Smooth muscle cell (in vitro differentiated cells): Measurements from ENCODE around the gene IL22RA2. TPM values are rescaled to one million over a fixed set of nuclear protein-coding genes. Genes with fewer than 3 reads are reported as not detected.
"Not testable (repeated sequence)": the region's sequence is repeated elsewhere in the genome, so short reads cannot be mapped to it uniquely, and the experiment has no call there.

ENCODE experiments used
- DNase-seq: peaks from one replicate; lab custom pipeline; 2025; ENCODE audit not compliant: unreplicated experiment; lab: John Stamatoyannopoulos, UW
- H2AFZ ChIP-seq: fragments of 200-600 bp; sonication (generic); 2 replicates; pipeline ENCODE4 v1.6.0; 2016; ENCODE audit warnings: antibody characterized with exemption, low read depth, mild to moderate bottlenecking
- H3F3A ChIP-seq: fragments of 200-600 bp; sonication (generic); 2 replicates; pipeline ENCODE4 v1.6.0; 2017; ENCODE audit warnings: antibody characterized with exemption, low read depth
- H3K27ac ChIP-seq: fragments of 200-600 bp; sonication (generic); 2 replicates; pipeline ENCODE4 v1.5.1; 2016; ENCODE audit warnings: low read depth, mild to moderate bottlenecking
- H3K27me3 ChIP-seq: fragments of 200-600 bp; sonication (generic); 2 replicates; pipeline ENCODE4 v1.6.1; 2016; ENCODE audit warnings: low read depth, mild to moderate bottlenecking
- H3K36me3 ChIP-seq: fragments of 200-600 bp; sonication (generic); 2 replicates; pipeline ENCODE4 v1.5.1; 2016; ENCODE audit warnings: low read depth
- H3K4me1 ChIP-seq: fragments of 200-600 bp; sonication (generic); 2 replicates; pipeline ENCODE4 v1.5.1; 2016; ENCODE audit warnings: low read depth
- H3K4me2 ChIP-seq: fragments of 200-600 bp; sonication (generic); 2 replicates; pipeline ENCODE4 v1.6.0; 2016; ENCODE audit warnings: mild to moderate bottlenecking
- H3K4me3 ChIP-seq: fragments of 200-600 bp; sonication (generic); 2 replicates; pipeline ENCODE4 v1.5.1; 2016; ENCODE audit warnings: mild to moderate bottlenecking
- H3K79me2 ChIP-seq: fragments of 200-600 bp; sonication (generic); 2 replicates; pipeline ENCODE4 v1.6.0; 2016; ENCODE audit warnings: low read depth, mild to moderate bottlenecking
- H3K9ac ChIP-seq: fragments of 200-600 bp; sonication (generic); 2 replicates; pipeline ENCODE4 v1.6.0; 2016; ENCODE audit warnings: low read depth
- H3K9me3 ChIP-seq: fragments of 200-600 bp; sonication (generic); replicated peaks from 2 replicates; pipeline ENCODE4 v1.5.1; 2016; ENCODE audit warnings: low read depth
- H4K20me1 ChIP-seq: fragments of 200-600 bp; sonication (generic); 2 replicates; pipeline ENCODE4 v1.6.0; 2016; ENCODE audit warnings: low read depth
- WGBS: methylation state at CpG from one replicate; pipeline ENCODE4 v1.1.7; 2016; ENCODE audit warnings: low lambda C conversion rate; 5-methylcytosine and 5-hydroxymethylcytosine counted together
- polyA plus RNA-seq: library from polyadenylated mRNA; unstranded; fragments of >200 nt; fragmentation: Nextera tagmentation; extraction: Ambion mirVana; gene quantifications from 2 replicates; pipeline ENCODE4 v1.2.1, GENCODE V29; 2016
- total RNA-seq: library from RNA; depleted of rRNA; stranded (reverse); fragments of >200 nt; gene quantifications from 2 replicates; pipeline ENCODE4 v1.2.3, GENCODE V29; 2014
- TF ChIP-seq, protein P1 (sequence below): fragments of 200-600 bp; sonication (generic); IDR thresholded peaks from 2 replicates; pipeline ENCODE4 v1.5.1; 2017; ENCODE audit warnings: borderline replicate concordance, mild to moderate bottlenecking, antibody characterized with exemption; ENCODE audit not compliant: insufficient read depth, poor library complexity, severe bottlenecking

Gene IL22RA2
- total and polyA plus RNA-seq, 2 experiments from 2014 or later, result not detected

DNA sequence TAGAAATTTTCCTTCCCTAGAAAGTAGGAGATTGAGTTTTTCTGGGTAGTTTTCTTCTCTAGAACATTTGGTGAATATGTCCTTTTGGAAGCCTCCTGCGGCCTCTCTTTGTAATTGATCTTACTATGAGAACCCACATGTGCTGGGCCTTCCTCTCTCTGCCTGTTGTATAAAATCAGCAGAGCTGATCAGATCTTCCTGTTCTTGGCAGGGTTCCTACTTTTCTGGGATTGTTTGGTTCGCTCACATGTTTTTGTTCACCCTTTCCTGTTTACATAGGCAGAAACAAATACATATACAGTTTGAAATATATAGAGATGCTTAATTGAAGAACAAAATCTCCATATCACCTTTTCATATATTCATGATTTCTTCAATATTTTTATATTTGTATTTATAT is 57.8 kb downstream of the IL22RA2 start:
- DNase-seq, result no peak
- no peaks in the 10 kb centered on the region for H3K4me1 ChIP-seq

DNA sequence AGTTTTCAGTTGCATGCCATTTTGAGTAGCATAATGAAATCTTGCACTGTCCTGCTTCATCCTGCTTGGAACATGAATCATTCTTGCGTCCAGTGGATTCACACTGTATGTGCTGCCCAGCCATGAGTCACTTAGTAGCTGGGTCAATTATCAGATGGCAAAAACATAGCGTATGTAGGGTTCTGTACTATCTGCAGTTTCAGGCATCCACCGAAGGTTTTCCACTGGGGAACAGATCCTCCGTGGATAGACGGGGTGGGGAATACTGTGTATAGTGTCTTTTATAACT is 61.4 kb downstream of the IL22RA2 start:
- no peaks in the 10 kb centered on the region for H3K36me3 ChIP-seq
- no peaks in the 10 kb centered on the region for H3F3A ChIP-seq
- H3K4me3 ChIP-seq, result no peak overlapping the region
- no peaks in the 10 kb centered on the region for H3K9me3 ChIP-seq
- H3K4me1 ChIP-seq, result no peaks in the 10 kb centered on the region
- H3K4me2 ChIP-seq, result no peak overlapping the region
- no peak overlapping the region for H3K9ac ChIP-seq
- 60% methylated on average over 5 of the region's 5 CpGs for WGBS
- TF ChIP-seq, protein P1, sequence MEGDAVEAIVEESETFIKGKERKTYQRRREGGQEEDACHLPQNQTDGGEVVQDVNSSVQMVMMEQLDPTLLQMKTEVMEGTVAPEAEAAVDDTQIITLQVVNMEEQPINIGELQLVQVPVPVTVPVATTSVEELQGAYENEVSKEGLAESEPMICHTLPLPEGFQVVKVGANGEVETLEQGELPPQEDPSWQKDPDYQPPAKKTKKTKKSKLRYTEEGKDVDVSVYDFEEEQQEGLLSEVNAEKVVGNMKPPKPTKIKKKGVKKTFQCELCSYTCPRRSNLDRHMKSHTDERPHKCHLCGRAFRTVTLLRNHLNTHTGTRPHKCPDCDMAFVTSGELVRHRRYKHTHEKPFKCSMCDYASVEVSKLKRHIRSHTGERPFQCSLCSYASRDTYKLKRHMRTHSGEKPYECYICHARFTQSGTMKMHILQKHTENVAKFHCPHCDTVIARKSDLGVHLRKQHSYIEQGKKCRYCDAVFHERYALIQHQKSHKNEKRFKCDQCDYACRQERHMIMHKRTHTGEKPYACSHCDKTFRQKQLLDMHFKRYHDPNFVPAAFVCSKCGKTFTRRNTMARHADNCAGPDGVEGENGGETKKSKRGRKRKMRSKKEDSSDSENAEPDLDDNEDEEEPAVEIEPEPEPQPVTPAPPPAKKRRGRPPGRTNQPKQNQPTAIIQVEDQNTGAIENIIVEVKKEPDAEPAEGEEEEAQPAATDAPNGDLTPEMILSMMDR, result no peak
- no peaks in the 10 kb centered on the region for H4K20me1 ChIP-seq
- H3K27ac ChIP-seq, result no peak overlapping the region
- no peak overlapping the region for H2AFZ ChIP-seq
- H3K27me3 ChIP-seq, result no peaks in the 10 kb centered on the region
- no peaks in the 10 kb centered on the region for H3K79me2 ChIP-seq
- no peak for DNase-seq

More for the DNA sequence above, 57.8 kb downstream of the IL22RA2 start:
- H3K27ac ChIP-seq, result no peak overlapping the region
- WGBS, result 92% methylated on average over 2 of the region's 2 CpGs
- no peak overlapping the region for H3K9ac ChIP-seq
- no peaks in the 10 kb centered on the region for H3K79me2 ChIP-seq
- no peaks in the 10 kb centered on the region for H3K27me3 ChIP-seq
- no peak overlapping the region for H3K4me2 ChIP-seq
- no peaks in the 10 kb centered on the region for H4K20me1 ChIP-seq
- no peaks in the 10 kb centered on the region for H3F3A ChIP-seq
- TF ChIP-seq, protein P1, result no peak
- H3K9me3 ChIP-seq, result no peaks in the 10 kb centered on the region
- no peak overlapping the region for H2AFZ ChIP-seq
- no peak overlapping the region for H3K4me3 ChIP-seq
- no peaks in the 10 kb centered on the region for H3K36me3 ChIP-seq

DNA sequence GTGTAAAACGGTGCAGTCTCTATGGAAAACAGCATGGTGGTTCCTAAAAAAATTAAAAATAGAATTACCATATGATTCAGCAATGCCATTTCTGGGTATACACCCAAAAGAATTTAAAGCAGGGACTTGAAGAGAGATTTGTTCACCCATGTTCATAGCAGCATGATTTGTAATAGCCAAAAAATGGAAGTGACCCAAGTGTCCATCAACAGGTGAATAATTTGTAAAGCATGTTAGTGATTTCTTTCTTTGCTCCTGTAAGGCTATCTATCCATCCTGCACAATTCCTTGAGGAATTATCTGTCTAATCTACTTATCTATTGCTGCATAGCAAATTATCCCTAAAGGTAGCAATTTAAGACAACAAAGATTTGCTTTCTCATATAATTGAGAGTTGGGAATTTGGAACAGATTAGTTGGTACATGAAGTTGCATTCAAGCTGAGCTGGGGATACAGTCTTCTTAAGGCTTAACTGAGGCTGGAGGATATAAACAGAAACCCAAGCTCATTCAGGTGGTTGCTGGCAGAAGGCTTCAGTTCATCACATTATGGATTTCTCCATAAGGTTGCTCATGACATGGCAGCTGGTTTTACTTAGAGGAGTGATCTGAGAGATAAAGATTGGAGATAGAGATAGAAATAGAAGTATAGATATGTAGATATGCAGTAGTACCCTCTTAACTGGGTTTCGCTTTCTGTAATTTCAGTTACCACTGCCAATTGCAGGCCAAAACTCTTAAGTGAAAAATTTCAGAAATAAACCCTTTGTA is 62.0 kb downstream of the IL22RA2 start:
- TF ChIP-seq, protein P1, result no peak
- Histone ChIP-seq H3K36me3 (no peaks in the 10 kb centered on the region), H3K9ac (no peak overlapping the region), H3F3A (no peaks in the 10 kb centered on the region), H2AFZ (no peak overlapping the region), H3K27me3 (no peaks in the 10 kb centered on the region), H3K4me3 (no peak overlapping the region), H3K9me3 (no peaks in the 10 kb centered on the region), H3K4me2 (no peak overlapping the region), H3K4me1 (no peaks in the 10 kb centered on the region), H4K20me1 (no peaks in the 10 kb centered on the region), H3K27ac (no peak overlapping the region), H3K79me2 (no peaks in the 10 kb centered on the region)
- DNase-seq, result no peak
- WGBS, result 92% methylated on average over 2 of the region's 2 CpGs

DNA sequence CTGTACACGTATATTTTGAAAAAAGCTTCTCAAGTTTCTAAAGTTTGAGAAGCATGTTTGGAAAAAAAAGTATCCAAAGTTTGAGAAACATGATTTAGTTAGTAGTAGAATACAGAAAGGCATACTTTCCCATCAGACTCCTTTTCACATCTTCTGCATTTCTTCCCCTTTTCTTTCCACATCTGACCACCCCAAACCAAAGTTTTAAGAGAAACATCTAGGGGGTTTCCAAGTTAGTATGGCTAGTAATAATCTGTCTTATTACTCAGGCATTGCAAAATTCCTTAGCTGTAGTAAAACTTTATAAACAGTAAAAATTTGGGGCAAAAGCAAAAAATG is 65.7 kb downstream of the IL22RA2 start:
- H3K27me3 ChIP-seq, result no peaks in the 10 kb centered on the region
- H4K20me1 ChIP-seq, result no peaks in the 10 kb centered on the region
- no peaks in the 10 kb centered on the region for H3K79me2 ChIP-seq
- DNase-seq, result no peak
- TF ChIP-seq, protein P1, result no peak
- H3K4me2 ChIP-seq, result no peak overlapping the region
- no peak overlapping the region for H3K4me3 ChIP-seq
- H3K9me3 ChIP-seq, result no peaks in the 10 kb centered on the region
- no peaks in the 10 kb centered on the region for H3K36me3 ChIP-seq
- no peaks in the 10 kb centered on the region for H3F3A ChIP-seq
- H3K9ac ChIP-seq, result no peak overlapping the region
- H3K4me1 ChIP-seq, result no peaks in the 10 kb centered on the region
- no peak overlapping the region for H2AFZ ChIP-seq
- 79% methylated on average over 1 of the region's 1 CpG for WGBS
- no peak overlapping the region for H3K27ac ChIP-seq

DNA sequence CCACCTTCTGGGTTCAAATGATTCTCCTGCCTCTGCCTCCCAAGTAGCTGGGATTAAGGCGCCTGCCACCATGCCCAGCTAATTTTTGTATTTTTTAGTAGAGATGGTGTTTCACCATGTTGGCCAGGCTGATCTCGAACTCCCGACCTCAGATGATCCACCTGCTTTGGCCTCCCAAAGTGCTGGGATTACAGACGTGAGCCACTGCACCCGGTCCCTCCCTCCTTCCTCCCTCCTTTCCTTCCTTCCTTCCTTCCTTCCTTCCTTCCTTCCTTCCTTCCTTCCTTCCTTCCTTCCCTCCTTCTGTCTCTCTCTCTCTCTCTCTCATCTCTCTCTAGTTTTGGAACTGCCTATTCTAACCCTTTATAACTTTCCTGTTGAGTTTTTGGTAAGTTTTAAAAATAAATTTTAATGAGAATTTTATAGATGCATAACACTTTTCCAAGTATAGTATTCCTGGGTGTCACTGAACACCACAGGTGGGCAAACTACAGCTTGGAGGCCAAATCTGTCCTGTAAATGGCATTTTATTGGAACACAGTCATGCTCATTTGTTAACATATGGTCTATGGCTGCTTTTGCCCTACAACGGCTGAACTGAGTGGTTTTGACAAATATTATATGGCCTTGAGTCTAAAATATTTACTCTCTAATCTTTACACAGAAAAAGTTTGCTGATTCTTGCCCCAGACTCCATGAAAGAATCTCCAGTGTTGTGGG is 66.2 kb downstream of the IL22RA2 start:
- not testable (repeated sequence) for H3K36me3 ChIP-seq, H3K4me2 ChIP-seq, H4K20me1 ChIP-seq, H3K4me1 ChIP-seq, H2AFZ ChIP-seq, H3K4me3 ChIP-seq, DNase-seq, H3K79me2 ChIP-seq, H3K27me3 ChIP-seq, H3K9me3 ChIP-seq, H3F3A ChIP-seq, H3K9ac ChIP-seq, H3K27ac ChIP-seq
- 87% methylated on average over 6 of the region's 6 CpGs for WGBS
